Keratinocyte (primary cell): Measurements from ENCODE around the gene CLDN18.

Experiments used
- EZH2 ChIP-seq: IDR thresholded peaks from one replicate; pipeline ENCODE4 v1.6.1; 2012; ENCODE audit warnings: inconsistent platforms, mild to moderate bottlenecking, low read length, moderate library complexity
- TF ChIP-seq, protein P1 (sequence below), 3 experiments: IDR thresholded peaks in 1 of 3; conservative IDR thresholded peaks in 1 of 3; optimal IDR thresholded peaks in 1 of 3; 2 replicates in 2 of 3; 3 replicates in 1 of 3; pipeline versions ENCODE3 to v1.5.1; 2011; ENCODE audit warnings: low read length in 3 of 3, mild to moderate bottlenecking in 3 of 3, moderate library complexity in 2 of 3, control low read depth in 1 of 3, inconsistent platforms in 1 of 3; ENCODE audit not compliant: insufficient read depth in 2 of 3; ENCODE audit errors: extremely low read depth in 1 of 3

DNA sequence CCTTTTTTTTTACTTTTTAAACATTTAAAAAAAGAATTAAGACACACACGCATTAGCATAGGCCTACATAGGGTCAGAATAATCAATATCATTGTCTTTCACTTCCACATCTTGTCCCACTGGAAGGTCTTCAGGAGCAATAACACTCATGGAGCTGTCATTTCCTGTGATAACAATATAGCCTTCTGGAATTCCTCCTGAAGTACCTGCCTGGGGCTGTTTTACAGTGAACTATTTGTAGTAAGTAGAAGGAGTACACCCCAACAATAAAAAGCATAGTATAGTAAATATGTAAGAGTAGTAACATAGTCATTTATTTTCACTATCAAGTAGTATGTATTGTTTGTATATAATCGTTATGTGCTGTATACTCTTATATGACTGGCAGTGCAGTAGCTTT lies 19.5 kb upstream of the CLDN18 start:
- no peak for TF ChIP-seq EZH2
- TF ChIP-seq, protein P1, sequence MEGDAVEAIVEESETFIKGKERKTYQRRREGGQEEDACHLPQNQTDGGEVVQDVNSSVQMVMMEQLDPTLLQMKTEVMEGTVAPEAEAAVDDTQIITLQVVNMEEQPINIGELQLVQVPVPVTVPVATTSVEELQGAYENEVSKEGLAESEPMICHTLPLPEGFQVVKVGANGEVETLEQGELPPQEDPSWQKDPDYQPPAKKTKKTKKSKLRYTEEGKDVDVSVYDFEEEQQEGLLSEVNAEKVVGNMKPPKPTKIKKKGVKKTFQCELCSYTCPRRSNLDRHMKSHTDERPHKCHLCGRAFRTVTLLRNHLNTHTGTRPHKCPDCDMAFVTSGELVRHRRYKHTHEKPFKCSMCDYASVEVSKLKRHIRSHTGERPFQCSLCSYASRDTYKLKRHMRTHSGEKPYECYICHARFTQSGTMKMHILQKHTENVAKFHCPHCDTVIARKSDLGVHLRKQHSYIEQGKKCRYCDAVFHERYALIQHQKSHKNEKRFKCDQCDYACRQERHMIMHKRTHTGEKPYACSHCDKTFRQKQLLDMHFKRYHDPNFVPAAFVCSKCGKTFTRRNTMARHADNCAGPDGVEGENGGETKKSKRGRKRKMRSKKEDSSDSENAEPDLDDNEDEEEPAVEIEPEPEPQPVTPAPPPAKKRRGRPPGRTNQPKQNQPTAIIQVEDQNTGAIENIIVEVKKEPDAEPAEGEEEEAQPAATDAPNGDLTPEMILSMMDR (optimal IDR thresholded peaks at IDR 0.05 in 1 of 3, IDR thresholded peaks at IDR 0.05 in 1 of 3, conservative IDR thresholded peaks at IDR 0.05 in 1 of 3; ENCODE audit: extremely low read depth in 1 of 3, insufficient read depth in 2 of 3, low read length in 3 of 3) = no peak
